ENCODE data around the gene ANKFN1.
"Not testable (repeated sequence)": the region's sequence is repeated elsewhere in the genome, so short reads cannot be mapped to it uniquely, and the experiment has no call there.

Gene ANKFN1

GRCh38 chr17:56185491-56186221, 32.4 kb downstream of the ANKFN1 start:
- DNase-seq = no peak

- no peak for DNase-seq
Measured at GRCh38 chr17:56186222-56186786, 33.0 kb downstream of the ANKFN1 start.

GRCh38 chr17:56203430-56203829, 50.2 kb downstream of the ANKFN1 start:
- no peak for DNase-seq

DNA sequence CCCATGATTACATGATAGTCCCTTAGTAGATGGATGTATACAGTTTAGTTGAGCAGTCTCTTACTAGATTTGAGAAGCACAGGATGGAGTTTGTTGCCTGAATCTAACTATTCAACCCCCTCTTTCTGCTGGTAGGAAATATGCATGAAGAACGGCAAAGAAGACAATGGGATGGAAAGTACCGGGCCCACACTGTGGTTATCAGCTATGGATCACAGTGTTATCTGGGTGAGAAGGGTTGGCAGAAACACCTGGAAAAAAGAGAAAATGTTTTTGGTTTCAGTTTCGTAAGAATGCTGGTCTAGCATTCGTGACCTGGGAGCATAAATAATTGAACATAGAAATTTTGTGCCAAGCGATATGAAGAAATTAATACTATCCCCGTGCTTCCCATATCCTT, 53.1 kb downstream of the ANKFN1 start:
- no peak for DNase-seq

- no peak for DNase-seq
Measured at GRCh38 chr17:56213031-56213430, 59.8 kb downstream of the ANKFN1 start.

DNA sequence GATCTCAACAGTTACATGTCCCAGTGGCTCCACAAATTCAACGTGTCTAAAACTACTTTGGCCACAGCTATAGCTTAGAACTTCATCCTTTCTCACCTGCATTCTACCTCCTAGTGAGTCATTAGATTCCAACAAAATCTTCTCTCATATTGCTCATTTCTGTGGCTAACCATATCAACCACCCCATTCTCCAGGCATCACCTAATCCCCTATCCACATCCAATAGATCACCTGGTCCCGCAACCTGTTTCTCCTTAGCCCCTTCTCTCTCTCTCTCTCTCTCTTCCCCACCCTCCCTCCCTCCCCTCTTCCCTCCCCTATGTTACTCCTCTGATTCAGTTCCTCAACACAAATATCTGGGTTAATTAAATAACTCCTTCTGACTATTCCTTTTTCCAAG, 64.6 kb downstream of the ANKFN1 start:
- DNase-seq = no peak

GRCh38 chr17:56222255-56222654, 69.0 kb downstream of the ANKFN1 start:
- no peak for DNase-seq

- no peak for DNase-seq
Measured at GRCh38 chr17:56230660-56231059, 77.4 kb downstream of the ANKFN1 start.

DNA sequence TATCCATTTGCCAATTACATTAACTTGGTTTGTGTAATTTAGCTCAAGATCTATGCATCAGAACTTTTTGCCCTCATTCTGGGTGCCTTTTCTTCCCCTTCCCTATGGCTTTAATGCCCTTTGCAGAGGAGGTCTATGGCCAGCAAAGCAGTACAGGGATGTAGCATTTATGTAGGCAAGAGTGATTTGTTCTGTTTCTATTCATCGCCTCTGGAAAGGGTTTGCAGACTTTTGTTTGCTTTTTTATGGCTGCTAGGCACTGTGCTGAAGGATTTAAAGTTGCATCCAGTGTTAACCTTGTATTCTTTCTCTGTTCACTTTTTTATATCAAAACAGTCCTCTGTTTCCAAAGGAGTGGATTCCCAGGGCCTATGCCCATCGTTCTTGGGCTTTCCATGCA, 78.0 kb downstream of the ANKFN1 start:
- no peak for DNase-seq

GRCh38 chr17:56231693-56232092, 78.4 kb downstream of the ANKFN1 start:
- DNase-seq = no peak

DNA sequence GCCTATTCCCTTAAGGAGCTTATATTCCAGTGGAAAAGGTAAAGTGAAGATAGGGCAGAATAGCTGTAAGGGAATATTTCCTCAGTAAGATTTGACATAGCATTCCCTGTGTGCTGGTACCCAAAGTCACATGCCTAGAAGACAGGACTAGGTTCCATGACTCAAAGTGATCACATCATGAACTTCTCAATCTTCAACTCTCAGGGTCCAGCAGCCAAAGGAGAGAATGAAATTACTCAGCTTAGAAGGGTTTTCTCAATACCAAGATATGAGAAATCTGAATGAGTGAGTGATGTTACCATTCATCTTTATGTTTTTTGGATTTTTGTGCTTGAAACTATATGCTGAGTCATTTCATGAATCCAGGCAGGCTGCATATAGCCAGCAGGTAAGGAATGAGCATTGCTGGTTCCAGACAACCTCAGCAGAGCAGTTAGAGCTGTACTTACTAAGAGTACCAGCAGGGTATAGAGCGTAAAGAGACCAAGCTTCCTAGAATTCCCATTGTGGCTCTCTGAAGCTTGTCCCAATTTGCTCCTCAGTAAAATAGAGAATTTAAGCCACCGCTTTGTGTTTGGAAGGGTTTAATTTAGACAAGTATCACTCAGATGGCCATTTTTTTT, 91.1 kb downstream of the ANKFN1 start:
- DNase-seq = no peak

- DNase-seq = no peak
Measured at GRCh38 chr17:56247816-56248215, 94.5 kb downstream of the ANKFN1 start.

GRCh38 chr17:56257075-56257474, 103.8 kb downstream of the ANKFN1 start:
- no peak for DNase-seq

DNA sequence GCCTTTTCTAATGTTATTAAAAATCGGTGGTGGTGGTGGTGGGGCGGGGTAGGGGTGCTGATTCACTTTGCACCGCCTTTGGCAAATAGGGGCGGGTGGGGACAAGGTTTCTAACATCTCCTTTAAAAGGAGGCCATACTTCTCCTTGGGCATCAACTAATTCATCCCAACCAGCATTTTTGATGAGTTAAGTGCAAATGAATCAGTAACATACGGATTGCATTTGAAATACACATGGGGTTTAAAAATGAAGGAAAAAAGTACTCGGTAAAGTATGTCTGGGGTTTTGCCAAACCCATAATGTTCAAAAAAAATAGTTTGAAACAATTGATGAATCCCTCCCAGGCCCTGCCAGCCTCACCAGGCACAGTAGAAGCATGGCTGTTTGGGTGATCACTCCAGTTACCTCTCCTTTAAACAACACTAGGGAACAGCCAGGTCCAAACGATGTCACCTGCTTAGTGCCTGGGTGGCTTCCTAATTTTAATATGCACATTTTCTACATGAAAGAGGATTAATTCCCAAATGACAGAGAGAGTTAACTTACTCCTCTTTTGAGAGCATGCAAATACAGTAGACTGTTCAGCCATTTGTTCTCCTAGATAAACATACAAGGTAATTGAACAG, 107.2 kb downstream of the ANKFN1 start:
- DNase-seq = no peak

GRCh38 chr17:56262803-56263202, 109.5 kb downstream of the ANKFN1 start:
- no peak for DNase-seq

- no peak for DNase-seq
Measured at GRCh38 chr17:56269556-56270389, 116.5 kb downstream of the ANKFN1 start.

GRCh38 chr17:56274491-56274890, 121.2 kb downstream of the ANKFN1 start:
- DNase-seq = no peak

DNA sequence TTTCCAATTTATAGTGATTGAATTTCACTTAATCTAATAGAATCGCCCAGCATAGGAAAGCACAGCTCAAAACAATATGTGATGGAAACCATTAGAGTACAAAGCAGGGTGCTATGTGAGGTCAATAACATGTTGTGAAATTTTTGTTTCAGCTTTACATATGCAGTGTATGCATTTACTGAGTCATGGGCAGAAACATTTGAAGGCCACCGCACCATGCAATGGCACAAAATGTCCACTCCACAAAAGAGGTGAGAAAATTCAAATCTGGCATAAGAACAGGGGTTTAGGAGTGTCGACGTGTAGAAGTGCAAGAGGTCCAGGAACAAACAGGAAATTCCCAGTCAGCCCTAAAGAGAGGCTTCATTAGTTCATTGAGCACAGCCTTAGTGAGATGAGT, 131.2 kb downstream of the ANKFN1 start:
- no peak for DNase-seq

GRCh38 chr17:56288786-56289185, 135.5 kb downstream of the ANKFN1 start:
- DNase-seq = not testable (repeated sequence)

- DNase-seq = no peak
Measured at GRCh38 chr17:56289321-56289720, 136.0 kb downstream of the ANKFN1 start.

DNA sequence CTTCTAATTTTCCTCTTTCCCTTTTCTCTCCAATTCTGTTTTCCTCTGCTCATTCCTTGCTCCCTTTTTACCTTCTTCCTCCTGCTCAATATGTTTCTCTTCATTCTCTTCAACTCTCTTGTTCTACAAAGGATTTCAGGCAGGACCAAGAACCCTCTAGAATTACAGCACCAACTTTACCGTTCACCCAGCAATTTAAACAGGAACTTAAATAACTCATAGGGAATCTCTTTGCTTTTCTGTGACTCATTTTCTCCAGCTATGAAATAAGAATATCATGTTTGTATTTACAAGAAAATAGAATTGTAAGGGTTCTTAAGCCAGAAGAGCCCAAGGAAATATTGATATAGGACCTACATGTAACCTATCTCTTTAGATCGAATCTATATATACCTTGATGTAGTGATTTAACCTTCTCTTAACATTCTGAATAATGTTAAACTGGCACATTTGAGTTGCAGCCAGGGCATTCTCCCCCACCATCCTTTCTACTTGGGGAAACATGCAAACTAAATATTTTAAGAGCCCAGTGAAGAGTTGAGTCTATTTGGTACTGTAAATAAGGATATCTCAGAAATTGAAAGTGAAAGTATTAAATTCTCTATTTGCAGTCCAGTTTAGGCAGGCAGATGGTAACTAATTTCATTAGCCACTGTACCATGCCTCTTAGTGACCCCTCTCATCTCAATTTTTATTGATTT, 137.0 kb downstream of the ANKFN1 start:
- DNase-seq = no peak

DNA sequence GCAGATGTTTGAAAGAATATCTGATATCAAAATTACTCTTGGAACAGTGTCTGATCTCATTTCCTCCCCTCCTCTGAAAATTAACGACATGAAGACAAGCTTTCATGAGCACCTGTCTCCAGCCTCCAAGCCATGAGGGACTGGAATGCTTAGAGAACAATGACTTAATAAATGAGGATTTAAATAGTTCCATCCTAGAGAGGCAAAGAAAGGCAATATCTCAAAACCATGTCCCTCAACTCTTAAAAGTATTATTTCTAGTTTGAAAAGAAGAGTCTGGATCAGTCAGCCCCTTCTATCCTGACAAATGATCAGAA, 137.5 kb downstream of the ANKFN1 start:
- no peak for DNase-seq

All from NCI-H187 (cell line).